Neural cell (in vitro differentiated cells): ENCODE data around the gene NTMT1.

Source experiments
- EP300 ChIP-seq: fragments of 450-650 bp; conservative IDR thresholded peaks from 2 replicates; pipeline ENCODE4 v1.6.1; 2014; ENCODE audit warnings: antibody characterized with exemption, mild to moderate bottlenecking, moderate library complexity; ENCODE audit not compliant: poor library complexity, severe bottlenecking
- EZH2 ChIP-seq: fragments of 200-600, 300-800 bp; shearing (Covaris generic), sonication (generic); IDR thresholded peaks from 2 replicates; pipeline ENCODE4 v1.6.1; 2014; ENCODE audit warnings: antibody characterized with exemption, low read length, borderline replicate concordance, mild to moderate bottlenecking; ENCODE audit not compliant: insufficient read depth, poor library complexity, severe bottlenecking
- POLR2AphosphoS5 ChIP-seq: IDR thresholded peaks from 2 replicates; pipeline ENCODE4 v1.6.1; 2012
- TAF1 ChIP-seq: IDR thresholded peaks from 2 replicates; pipeline ENCODE4 v1.6.1; 2012; ENCODE audit warnings: low read depth
- TF ChIP-seq, protein P1 (sequence below): IDR thresholded peaks from 2 replicates; pipeline ENCODE4 v1.6.1; 2012; ENCODE audit warnings: borderline replicate concordance
- TF ChIP-seq, protein P2 (sequence below): fragments of 450-650 bp; IDR thresholded peaks from 2 replicates; pipeline ENCODE4 v1.5.1; 2014; ENCODE audit warnings: antibody characterized with exemption, mild to moderate bottlenecking, moderate library complexity; ENCODE audit not compliant: poor library complexity, severe bottlenecking

DNA sequence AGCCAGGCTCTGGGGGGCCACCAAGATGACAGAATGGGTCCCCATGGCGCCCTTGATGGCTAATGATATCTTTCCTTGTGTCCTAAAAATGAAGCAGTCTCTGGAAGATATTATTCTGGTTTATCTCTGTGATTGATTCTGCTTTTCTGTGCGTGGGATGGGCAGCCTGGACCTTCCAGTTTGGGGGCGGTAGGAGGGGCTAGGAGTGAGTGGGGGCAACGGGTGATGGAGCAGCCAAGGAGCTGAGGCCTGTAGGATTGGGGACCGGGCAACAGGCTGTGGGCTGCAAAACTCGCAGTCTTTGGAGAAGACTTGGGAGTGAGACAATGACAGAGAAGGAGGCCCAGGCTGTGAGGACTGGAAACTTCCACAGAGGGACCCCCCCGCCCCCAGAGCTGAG lies 48.3 kb downstream of the NTMT1 start:
- TF ChIP-seq, protein P1, sequence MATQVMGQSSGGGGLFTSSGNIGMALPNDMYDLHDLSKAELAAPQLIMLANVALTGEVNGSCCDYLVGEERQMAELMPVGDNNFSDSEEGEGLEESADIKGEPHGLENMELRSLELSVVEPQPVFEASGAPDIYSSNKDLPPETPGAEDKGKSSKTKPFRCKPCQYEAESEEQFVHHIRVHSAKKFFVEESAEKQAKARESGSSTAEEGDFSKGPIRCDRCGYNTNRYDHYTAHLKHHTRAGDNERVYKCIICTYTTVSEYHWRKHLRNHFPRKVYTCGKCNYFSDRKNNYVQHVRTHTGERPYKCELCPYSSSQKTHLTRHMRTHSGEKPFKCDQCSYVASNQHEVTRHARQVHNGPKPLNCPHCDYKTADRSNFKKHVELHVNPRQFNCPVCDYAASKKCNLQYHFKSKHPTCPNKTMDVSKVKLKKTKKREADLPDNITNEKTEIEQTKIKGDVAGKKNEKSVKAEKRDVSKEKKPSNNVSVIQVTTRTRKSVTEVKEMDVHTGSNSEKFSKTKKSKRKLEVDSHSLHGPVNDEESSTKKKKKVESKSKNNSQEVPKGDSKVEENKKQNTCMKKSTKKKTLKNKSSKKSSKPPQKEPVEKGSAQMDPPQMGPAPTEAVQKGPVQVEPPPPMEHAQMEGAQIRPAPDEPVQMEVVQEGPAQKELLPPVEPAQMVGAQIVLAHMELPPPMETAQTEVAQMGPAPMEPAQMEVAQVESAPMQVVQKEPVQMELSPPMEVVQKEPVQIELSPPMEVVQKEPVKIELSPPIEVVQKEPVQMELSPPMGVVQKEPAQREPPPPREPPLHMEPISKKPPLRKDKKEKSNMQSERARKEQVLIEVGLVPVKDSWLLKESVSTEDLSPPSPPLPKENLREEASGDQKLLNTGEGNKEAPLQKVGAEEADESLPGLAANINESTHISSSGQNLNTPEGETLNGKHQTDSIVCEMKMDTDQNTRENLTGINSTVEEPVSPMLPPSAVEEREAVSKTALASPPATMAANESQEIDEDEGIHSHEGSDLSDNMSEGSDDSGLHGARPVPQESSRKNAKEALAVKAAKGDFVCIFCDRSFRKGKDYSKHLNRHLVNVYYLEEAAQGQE, result no peak
- TF ChIP-seq, protein P2, sequence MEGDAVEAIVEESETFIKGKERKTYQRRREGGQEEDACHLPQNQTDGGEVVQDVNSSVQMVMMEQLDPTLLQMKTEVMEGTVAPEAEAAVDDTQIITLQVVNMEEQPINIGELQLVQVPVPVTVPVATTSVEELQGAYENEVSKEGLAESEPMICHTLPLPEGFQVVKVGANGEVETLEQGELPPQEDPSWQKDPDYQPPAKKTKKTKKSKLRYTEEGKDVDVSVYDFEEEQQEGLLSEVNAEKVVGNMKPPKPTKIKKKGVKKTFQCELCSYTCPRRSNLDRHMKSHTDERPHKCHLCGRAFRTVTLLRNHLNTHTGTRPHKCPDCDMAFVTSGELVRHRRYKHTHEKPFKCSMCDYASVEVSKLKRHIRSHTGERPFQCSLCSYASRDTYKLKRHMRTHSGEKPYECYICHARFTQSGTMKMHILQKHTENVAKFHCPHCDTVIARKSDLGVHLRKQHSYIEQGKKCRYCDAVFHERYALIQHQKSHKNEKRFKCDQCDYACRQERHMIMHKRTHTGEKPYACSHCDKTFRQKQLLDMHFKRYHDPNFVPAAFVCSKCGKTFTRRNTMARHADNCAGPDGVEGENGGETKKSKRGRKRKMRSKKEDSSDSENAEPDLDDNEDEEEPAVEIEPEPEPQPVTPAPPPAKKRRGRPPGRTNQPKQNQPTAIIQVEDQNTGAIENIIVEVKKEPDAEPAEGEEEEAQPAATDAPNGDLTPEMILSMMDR, result no peak
- TF ChIP-seq EZH2, result no peak
- TF ChIP-seq POLR2AphosphoS5, result no peak
- TF ChIP-seq EP300, result no peak
- no peak for TF ChIP-seq TAF1
